GM12872 (cell line): ENCODE results near the gene ANAPC7.

Source experiments
- CTCF ChIP-seq: IDR thresholded peaks from 3 replicates; pipeline ENCODE4 v1.5.1; 2011; ENCODE audit warnings: low read depth, mild to moderate bottlenecking, low read length, moderate library complexity; ENCODE audit not compliant: insufficient read depth

ANAPC7 gene

GRCh38 chr12:110330124-110330523 is 73.4 kb downstream of the ANAPC7 start:
- TF ChIP-seq CTCF: no peak

- TF ChIP-seq CTCF: no peak
These were observed 73.8 kb downstream of the ANAPC7 start for GRCh38 chr12:110329710-110330109.
